Activated CD4-positive, alpha-beta memory T cell treated with anti-CD3 and anti-CD28 coated beads, Interleukin-2, amount 10 ng/mL, durations not matched to agents 7 days and 5 days (primary cell): ENCODE results near the gene HSP90AB1. TPM values are rescaled to one million over a fixed set of nuclear protein-coding genes. Genes with fewer than 3 reads are reported as not detected.

Source experiments
- CTCF ChIA-PET: fragments of 350-600 bp; sonication (Branson Sonifier 250); formaldehyde crosslinking; loops from one replicate; lab custom pipeline; 2021; ENCODE audit warnings: antibody characterized with exemption, inconsistent platforms; lab: Charles Lee
- POLR2A ChIA-PET: fragments of 350-600 bp; sonication (Branson Sonifier 250); formaldehyde crosslinking; loops from one replicate; lab custom pipeline; 2021; ENCODE audit warnings: antibody characterized with exemption; lab: Charles Lee
- DNase-seq: peaks from one replicate; pipeline ENCODE4 v3.0.0-alpha.2; 2020
- H3K27ac Mint-ChIP-seq: one replicate; pipeline ENCODE4 v1.8.0; 2021; ENCODE audit warnings: mild to moderate bottlenecking, mixed read lengths
- H3K27me3 Mint-ChIP-seq: one replicate; pipeline ENCODE4 v1.8.0; 2021; ENCODE audit warnings: mixed read lengths
- H3K36me3 Mint-ChIP-seq: one replicate; pipeline ENCODE4 v1.8.0; 2021; ENCODE audit warnings: low read depth, mixed read lengths
- H3K4me1 Mint-ChIP-seq: one replicate; pipeline ENCODE4 v1.8.0; 2021; ENCODE audit warnings: mixed read lengths
- H3K4me3 Mint-ChIP-seq: one replicate; pipeline ENCODE4 v1.8.0; 2021; ENCODE audit warnings: mild to moderate bottlenecking, mixed read lengths
- H3K9me3 Mint-ChIP-seq: one replicate; pipeline ENCODE4 v1.8.0; 2021; ENCODE audit warnings: mixed read lengths
- total RNA-seq, 2 experiments: library from RNA; stranded (reverse); gene quantifications; one replicate each; pipeline ENCODE4 v1.2.3, GENCODE V29; 2021

Gene HSP90AB1
- total RNA-seq, 2 experiments from 2014 or later = 478 to 479 TPM

- Mint-ChIP-seq H3K9me3 (no peaks in the 10 kb centered on the region), H3K4me3 (no peak overlapping the region), H3K27me3 (peaks cover 53% of the 10 kb centered on the region), H3K36me3 (peaks cover 5% of the 10 kb centered on the region), H3K27ac (no peak overlapping the region), H3K4me1 (peaks cover 32% of the 10 kb centered on the region)
- ChIA-PET POLR2A (interaction anchor here (1.2 to 8.1 kb wide), 4 partner anchors 13 to 40 kb away, joined by 3 to 64 read pairs (median 4); no protein-coding TSS in a partner anchor), CTCF (interaction anchor here (1.3 to 4.2 kb wide), 5 partner anchors 30 to 68 kb away, joined by 3 to 69 read pairs (median 24); partner anchors contain the start of gene AARS2)
- no peak for DNase-seq
Measured at GRCh38 chr6:44269178-44269920, 22.4 kb downstream of the HSP90AB1 start.

DNA sequence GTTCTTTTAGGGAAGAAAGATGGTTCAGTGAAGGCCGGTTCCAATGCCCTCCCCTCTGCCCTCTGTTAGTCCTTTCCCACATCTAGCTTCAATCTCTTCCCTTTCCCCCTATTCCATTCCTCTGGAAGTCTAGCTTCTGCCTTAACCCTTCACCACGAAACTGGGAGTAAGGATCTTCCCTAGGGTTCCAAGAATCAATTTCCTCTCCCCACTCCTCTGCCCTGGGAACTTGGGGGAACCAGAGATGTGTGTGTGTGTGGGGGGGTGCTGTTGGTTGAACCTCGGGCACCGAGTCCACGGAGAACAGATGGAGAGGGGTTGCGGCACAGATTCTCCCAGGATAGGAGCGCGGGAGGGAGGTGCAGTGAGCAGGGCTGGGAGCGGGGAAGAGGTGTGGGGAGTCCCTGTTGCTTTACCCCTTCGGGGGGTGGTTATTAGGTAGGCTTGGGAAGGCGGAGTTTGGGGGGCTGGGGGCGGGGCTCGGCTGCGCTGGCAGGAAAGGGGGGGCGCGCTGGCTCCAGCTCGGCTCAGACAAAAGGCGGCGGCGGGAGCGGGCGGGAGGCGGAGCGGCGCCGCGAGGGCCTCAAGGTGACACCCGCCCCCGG is 23.1 kb downstream of the HSP90AB1 start, which contains the start of gene TMEM151B:
TMEM151B (plus strand) TSS at position 530 of the 605 bp plus-strand sequence. CDS start 293 bp downstream, outside the sequence.
- no peak within 1 kb of the TSS for H3K27ac Mint-ChIP-seq
- ChIA-PET CTCF (interaction anchor here (2.3 to 4.2 kb wide), 2 partner anchors 29 to 67 kb away, joined by 14 to 69 read pairs; no protein-coding TSS in a partner anchor), POLR2A (interaction anchor here (0.6 to 1.9 kb wide), 2 partner anchors 13 to 1098 kb away, joined by 3 to 4 read pairs; no protein-coding TSS in a partner anchor)
- peaks cover 35% of the 10 kb centered on the region for H3K4me1 Mint-ChIP-seq
- peaks cover 56% of the 10 kb centered on the region for H3K27me3 Mint-ChIP-seq
- no peaks in the 10 kb centered on the region for H3K9me3 Mint-ChIP-seq
- peak within 1 kb of the TSS; percentile 19 for H3K4me3 Mint-ChIP-seq
- no peak for DNase-seq
- no peaks in the 10 kb centered on the region for H3K36me3 Mint-ChIP-seq

GRCh38 chr6:44270526-44271405 is 23.9 kb downstream of the HSP90AB1 start:
- H3K27me3 Mint-ChIP-seq = peaks cover 57% of the 10 kb centered on the region
- no peak for DNase-seq
- peak overlapping the region; percentile 17 for H3K4me3 Mint-ChIP-seq
- H3K4me1 Mint-ChIP-seq = peaks cover 33% of the 10 kb centered on the region
- H3K36me3 Mint-ChIP-seq = no peaks in the 10 kb centered on the region
- H3K27ac Mint-ChIP-seq = no peak overlapping the region
- POLR2A ChIA-PET = interaction anchor here (0.6 to 1.9 kb wide), 3 partner anchors 14 to 1099 kb away, joined by 3 to 4 read pairs (median 3); no protein-coding TSS in a partner anchor
- H3K9me3 Mint-ChIP-seq = no peaks in the 10 kb centered on the region
- CTCF ChIA-PET = interaction anchor here (1.0 to 4.2 kb wide), 2 partner anchors 38 to 67 kb away, joined by 4 to 69 read pairs; no protein-coding TSS in a partner anchor

DNA sequence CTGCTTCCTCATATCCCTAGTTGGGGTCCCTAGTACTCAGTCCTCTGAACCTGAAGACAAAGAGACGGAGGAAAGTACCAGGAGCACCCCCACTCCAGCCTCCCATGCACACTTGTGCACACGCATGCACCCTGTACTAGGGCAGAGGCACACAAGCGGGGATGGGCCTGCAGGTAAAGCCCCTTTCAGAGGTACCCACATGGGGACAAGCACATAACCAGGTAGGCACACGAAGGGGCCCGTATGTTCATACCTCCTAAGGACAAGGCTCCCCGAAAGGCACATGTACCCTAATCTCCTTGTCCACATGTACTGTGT is 24.5 kb downstream of the HSP90AB1 start:
- ChIA-PET POLR2A (no interaction called here), CTCF (interaction anchor here (1.0 to 1.2 kb wide), 2 partner anchors 12 to 37 kb away, joined by 4 read pairs; no protein-coding TSS in a partner anchor)
- no peak overlapping the region for H3K27ac Mint-ChIP-seq
- H3K4me1 Mint-ChIP-seq = peaks cover 28% of the 10 kb centered on the region
- H3K36me3 Mint-ChIP-seq = no peaks in the 10 kb centered on the region
- H3K4me3 Mint-ChIP-seq = peak overlapping the region; percentile 17
- no peak for DNase-seq
- H3K27me3 Mint-ChIP-seq = peaks cover 58% of the 10 kb centered on the region
- no peaks in the 10 kb centered on the region for H3K9me3 Mint-ChIP-seq

GRCh38 chr6:44271914-44272313 is 25.0 kb downstream of the HSP90AB1 start:
- ChIA-PET POLR2A (no interaction called here), CTCF (interaction anchor here (1.0 to 1.2 kb wide), 3 partner anchors 12 to 66 kb away, joined by 3 to 4 read pairs (median 4); no protein-coding TSS in a partner anchor)
- Mint-ChIP-seq H3K4me1 (peaks cover 24% of the 10 kb centered on the region), H3K36me3 (no peaks in the 10 kb centered on the region), H3K27me3 (peaks cover 62% of the 10 kb centered on the region), H3K9me3 (no peaks in the 10 kb centered on the region), H3K4me3 (no peak overlapping the region), H3K27ac (no peak overlapping the region)
- DNase-seq = no peak

GRCh38 chr6:44272529-44272928 is 25.6 kb downstream of the HSP90AB1 start:
- no peaks in the 10 kb centered on the region for H3K9me3 Mint-ChIP-seq
- no peaks in the 10 kb centered on the region for H3K36me3 Mint-ChIP-seq
- POLR2A ChIA-PET = no interaction called here
- no peak overlapping the region for H3K27ac Mint-ChIP-seq
- peaks cover 68% of the 10 kb centered on the region for H3K27me3 Mint-ChIP-seq
- peaks cover 22% of the 10 kb centered on the region for H3K4me1 Mint-ChIP-seq
- no peak overlapping the region for H3K4me3 Mint-ChIP-seq
- no peak for DNase-seq
- CTCF ChIA-PET = interaction anchor here (1.0 to 1.2 kb wide), 2 partner anchors 11 to 65 kb away, joined by 3 to 4 read pairs; no protein-coding TSS in a partner anchor

- CTCF ChIA-PET = interaction anchor here (1.0 kb wide), 2 partner anchors 32 to 65 kb away, joined by 3 read pairs; no protein-coding TSS in a partner anchor
- Mint-ChIP-seq H3K36me3 (no peaks in the 10 kb centered on the region), H3K4me1 (peaks cover 19% of the 10 kb centered on the region), H3K4me3 (no peak overlapping the region), H3K27ac (no peak overlapping the region), H3K27me3 (peaks cover 68% of the 10 kb centered on the region), H3K9me3 (no peaks in the 10 kb centered on the region)
- POLR2A ChIA-PET = no interaction called here
- no peak for DNase-seq
Measured at GRCh38 chr6:44272999-44273566, 26.2 kb downstream of the HSP90AB1 start.

DNA sequence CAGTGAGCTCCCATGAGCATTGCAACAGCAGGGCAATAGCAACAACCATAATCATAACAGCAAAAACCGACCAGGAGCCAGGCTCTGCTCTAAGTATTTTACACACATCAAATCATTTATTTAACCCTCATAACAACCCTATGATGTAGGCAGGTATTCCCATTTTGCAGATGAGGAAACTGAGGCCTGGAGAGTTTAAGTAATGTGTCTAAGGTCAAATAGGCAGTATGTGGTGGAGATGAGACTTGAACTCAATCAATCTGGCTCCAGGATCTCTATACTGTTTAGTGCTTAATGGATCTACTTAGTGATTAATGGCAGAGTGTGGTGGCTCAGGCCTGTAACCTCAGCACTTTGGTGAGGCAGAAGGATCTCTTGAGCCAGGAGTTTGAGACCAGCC is 26.7 kb downstream of the HSP90AB1 start:
- Mint-ChIP-seq H3K4me3 (no peak overlapping the region), H3K36me3 (no peaks in the 10 kb centered on the region), H3K4me1 (peaks cover 19% of the 10 kb centered on the region), H3K27ac (no peak overlapping the region), H3K9me3 (no peaks in the 10 kb centered on the region), H3K27me3 (peaks cover 68% of the 10 kb centered on the region)
- CTCF ChIA-PET = interaction anchor here (1.0 kb wide), 1 partner anchor 31 kb away, joined by 3 read pairs; no protein-coding TSS in a partner anchor
- POLR2A ChIA-PET = no interaction called here
- no peak for DNase-seq

GRCh38 chr6:44275271-44275748 is 28.4 kb downstream of the HSP90AB1 start:
- Mint-ChIP-seq H3K4me1 (peaks cover 8% of the 10 kb centered on the region), H3K36me3 (no peaks in the 10 kb centered on the region), H3K4me3 (no peak overlapping the region), H3K27ac (no peak overlapping the region), H3K9me3 (no peaks in the 10 kb centered on the region), H3K27me3 (peaks cover 61% of the 10 kb centered on the region)
- DNase-seq = no peak
- ChIA-PET POLR2A (no interaction called here), CTCF (interaction anchor here (0.8 to 1.4 kb wide), 3 partner anchors 19 to 61 kb away, joined by 3 to 4 read pairs (median 3); partner anchors contain the start of gene AARS2)

GRCh38 chr6:44275749-44276648 is 29.1 kb downstream of the HSP90AB1 start:
- ChIA-PET POLR2A (no interaction called here), CTCF (interaction anchor here (0.8 to 1.3 kb wide), 2 partner anchors 37 to 60 kb away, joined by 3 read pairs; partner anchors contain the start of gene AARS2)
- Mint-ChIP-seq H3K4me1 (peaks cover 7% of the 10 kb centered on the region), H3K9me3 (no peaks in the 10 kb centered on the region), H3K36me3 (no peaks in the 10 kb centered on the region), H3K4me3 (no peak overlapping the region), H3K27ac (no peak overlapping the region), H3K27me3 (peaks cover 67% of the 10 kb centered on the region)
- DNase-seq = no peak
